Stimulated activated naive CD8-positive, alpha-beta T cell treated with anti-CD3 and anti-CD28 coated beads, Interleukin-15, amount 100 ng/mL, for 72 hours (primary cell): ENCODE data around the gene CETN2.
"Not testable (repeated sequence)": the region's sequence is repeated elsewhere in the genome, so short reads cannot be mapped to it uniquely, and the experiment has no call there.

Experiments used
- ATAC-seq: fragments of 150-1000 bp; cut with Tn5 transposase; 2 replicates; pipeline ENCODE4 v1.10.0; 2021; ENCODE audit warnings: mild to moderate bottlenecking, moderate library complexity
- DNase-seq, 2 donors: peaks; one replicate each; pipeline ENCODE4 v3.0.0; 2021 to 2022
- H3K27ac Mint-ChIP-seq, 2 donors: one replicate each; pipeline ENCODE4 v1.8.0; 2022; ENCODE audit warnings: mild to moderate bottlenecking in 2 of 2, mixed read lengths in 2 of 2, moderate library complexity in 2 of 2
- H3K27me3 Mint-ChIP-seq: one replicate; pipeline ENCODE4 v1.8.0; 2022; ENCODE audit warnings: mixed read lengths
- H3K4me1 Mint-ChIP-seq: one replicate; pipeline ENCODE4 v1.8.0; 2022; ENCODE audit warnings: mild to moderate bottlenecking, mixed read lengths
- H3K4me3 Mint-ChIP-seq, 2 donors: one replicate each; pipeline ENCODE4 v1.8.0; 2022; ENCODE audit warnings: mild to moderate bottlenecking in 2 of 2, mixed read lengths in 2 of 2, moderate library complexity in 1 of 2
- H3K9me3 Mint-ChIP-seq, 2 donors: one replicate each; pipeline ENCODE4 v1.8.0; 2022; ENCODE audit warnings: mixed read lengths in 2 of 2

The CETN2 gene

DNA sequence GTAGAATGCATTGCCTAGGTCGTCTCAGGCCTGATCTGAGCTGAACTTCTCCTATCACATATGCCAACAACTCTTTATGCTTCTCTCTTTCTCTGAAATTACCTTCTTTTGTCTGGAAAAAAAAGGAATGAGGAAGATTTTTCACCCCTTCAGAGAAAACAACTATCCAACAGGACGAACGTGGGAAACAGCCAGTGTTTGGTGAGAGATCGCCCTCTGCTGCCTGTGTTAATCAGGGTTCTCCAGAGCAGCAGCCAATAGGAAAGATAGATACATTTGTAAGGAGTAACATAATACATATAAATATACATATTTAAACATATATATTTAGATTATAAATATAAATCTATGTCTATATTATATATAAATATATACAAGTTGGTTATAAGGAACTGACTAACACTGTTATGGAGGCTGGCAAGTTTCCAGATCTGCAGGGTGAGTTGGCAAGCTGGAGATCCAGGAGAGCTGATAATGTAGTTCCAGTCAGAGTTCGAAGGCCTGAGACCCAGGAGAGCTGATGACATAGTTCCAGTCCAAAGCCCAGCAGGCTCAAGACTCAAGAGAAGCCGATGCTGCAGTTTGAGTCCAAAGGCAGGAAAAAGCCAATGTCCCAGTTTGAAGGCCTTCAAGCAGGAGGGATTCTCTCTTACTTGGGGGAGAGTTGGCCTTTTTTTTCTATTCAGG, 13.3 kb downstream of the CETN2 start:
- ATAC-seq (no peak), DNase-seq (no peak)
- H3K4me3 Mint-ChIP-seq: no peak overlapping the region
- no peak overlapping the region for H3K27ac Mint-ChIP-seq
- H3K27me3 Mint-ChIP-seq: peaks cover 8% of the 10 kb centered on the region
- peaks cover 6% of the 10 kb centered on the region for H3K4me1 Mint-ChIP-seq
- no peaks in the 10 kb centered on the region for H3K9me3 Mint-ChIP-seq

DNA sequence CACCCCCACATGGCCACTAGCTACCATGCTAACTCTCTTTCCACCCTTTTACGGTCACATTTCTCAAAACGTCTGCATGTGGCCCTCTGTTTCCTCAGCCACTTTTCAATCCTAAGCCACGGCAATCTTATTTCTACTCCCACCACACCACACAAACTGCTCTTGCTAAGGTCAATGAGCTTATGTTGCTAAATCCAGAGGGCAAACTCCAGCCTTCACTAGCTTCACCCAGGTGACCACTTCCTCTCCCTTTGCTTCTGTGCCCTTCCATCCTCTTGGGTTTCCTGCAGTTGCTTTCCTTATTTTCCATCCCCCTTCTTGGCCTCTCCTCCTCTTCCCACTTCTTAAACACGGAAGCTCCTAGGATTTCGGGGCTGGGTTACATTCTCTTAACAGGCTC, 16.5 kb downstream of the CETN2 start:
- H3K9me3 Mint-ChIP-seq: no peaks in the 10 kb centered on the region
- H3K4me3 Mint-ChIP-seq: no peak overlapping the region
- DNase-seq: no peak
- no peaks in the 10 kb centered on the region for H3K4me1 Mint-ChIP-seq
- H3K27me3 Mint-ChIP-seq: no peaks in the 10 kb centered on the region
- no peak for ATAC-seq
- H3K27ac Mint-ChIP-seq: no peak overlapping the region

DNA sequence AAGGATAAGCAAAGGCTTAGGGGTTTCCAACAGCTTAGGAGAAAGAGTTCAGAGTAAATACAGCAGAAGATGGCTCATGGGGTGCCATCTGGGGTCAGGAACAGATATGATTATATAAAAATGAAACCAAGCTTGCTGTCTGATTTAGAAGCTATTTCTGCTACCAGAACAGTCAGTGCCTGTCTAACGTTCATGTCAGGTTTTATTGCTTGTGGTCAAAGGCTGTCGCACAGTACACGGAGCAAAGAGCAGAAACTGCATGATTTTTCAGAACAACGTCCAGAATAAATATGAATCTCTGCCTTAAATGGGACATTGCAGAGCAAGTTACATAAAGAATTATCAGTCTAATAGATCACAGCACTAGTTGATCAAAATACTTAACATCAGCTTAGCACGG, 17.4 kb downstream of the CETN2 start:
- H3K27ac Mint-ChIP-seq: peak overlapping the region in 1 of 2 donors; percentile 22
- no peaks in the 10 kb centered on the region for H3K9me3 Mint-ChIP-seq
- ATAC-seq (no peak), DNase-seq (no peak)
- H3K27me3 Mint-ChIP-seq: no peaks in the 10 kb centered on the region
- H3K4me3 Mint-ChIP-seq: no peak overlapping the region
- H3K4me1 Mint-ChIP-seq: no peaks in the 10 kb centered on the region

DNA sequence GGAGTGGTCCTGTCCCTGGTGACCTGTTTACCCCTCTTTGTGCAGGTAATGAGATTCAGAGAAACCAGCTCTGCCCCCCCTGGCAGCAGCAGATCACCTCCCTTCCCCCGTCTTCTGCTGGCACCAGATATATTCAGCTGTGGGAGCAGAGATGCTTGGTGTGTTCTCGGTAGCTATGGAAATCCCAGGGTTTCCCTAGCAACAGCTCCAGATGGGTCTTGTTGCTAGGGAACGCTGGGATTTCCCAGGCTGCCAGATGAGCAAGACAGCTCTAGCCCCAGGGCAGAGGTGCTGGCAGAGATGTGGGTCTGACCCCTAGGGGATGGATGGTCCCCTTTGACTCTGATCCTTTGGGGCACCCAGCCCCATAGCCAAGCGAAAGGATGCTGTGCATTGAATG, 20.2 kb downstream of the CETN2 start:
- Mint-ChIP-seq H3K4me1 (no peaks in the 10 kb centered on the region), H3K9me3 (no peaks in the 10 kb centered on the region), H3K4me3 (no peak overlapping the region), H3K27ac (no peak overlapping the region), H3K27me3 (no peaks in the 10 kb centered on the region)
- ATAC-seq (no peak), DNase-seq (no peak)

DNA sequence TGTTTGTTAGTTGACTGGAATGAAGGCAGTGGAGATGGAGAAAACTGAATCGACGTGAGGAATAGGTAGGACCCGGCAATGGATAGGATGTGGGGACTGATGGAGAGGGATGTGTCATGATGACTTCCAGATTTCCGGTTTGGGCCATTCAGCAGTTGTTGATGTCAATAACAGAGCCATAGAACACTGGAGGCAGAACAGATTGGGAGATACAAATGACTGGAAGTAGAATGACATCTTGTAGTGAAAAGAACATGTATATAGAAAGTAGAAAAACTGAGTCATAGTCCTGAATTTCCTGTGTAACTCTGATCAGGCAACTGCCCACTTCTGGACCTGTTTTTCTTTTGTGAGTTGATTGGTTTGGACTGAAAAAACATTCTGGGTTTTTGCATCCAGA, 24.5 kb downstream of the CETN2 start:
- ATAC-seq: no peak
- DNase-seq: no peak
- H3K4me1 Mint-ChIP-seq: no peaks in the 10 kb centered on the region
- peaks cover 9% of the 10 kb centered on the region for H3K27me3 Mint-ChIP-seq
- no peaks in the 10 kb centered on the region for H3K9me3 Mint-ChIP-seq
- H3K4me3 Mint-ChIP-seq: no peak overlapping the region
- no peak overlapping the region for H3K27ac Mint-ChIP-seq

DNA sequence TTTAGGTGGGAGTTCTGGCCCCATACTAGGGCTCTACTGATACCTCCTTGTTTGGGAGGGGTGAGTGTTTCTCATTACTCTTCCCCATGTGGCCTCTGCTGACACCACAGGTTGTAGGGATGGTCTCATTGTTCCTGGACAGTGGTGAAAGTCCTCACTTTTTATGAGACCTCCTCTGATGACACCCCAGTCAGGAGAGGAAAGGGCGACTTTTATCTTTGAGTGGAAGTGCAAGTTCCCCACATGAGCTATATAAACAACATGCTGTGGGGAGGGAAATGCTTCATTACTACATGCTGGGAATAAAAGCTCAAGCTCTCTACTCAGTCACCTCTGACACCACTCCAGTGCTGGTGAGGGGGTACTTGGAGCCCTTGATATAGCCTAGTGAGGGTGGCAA, 31.6 kb downstream of the CETN2 start:
- H3K27me3 Mint-ChIP-seq: peaks cover 9% of the 10 kb centered on the region
- no peaks in the 10 kb centered on the region for H3K4me1 Mint-ChIP-seq
- H3K27ac Mint-ChIP-seq: no peak overlapping the region
- no peak overlapping the region for H3K4me3 Mint-ChIP-seq
- ATAC-seq (no peak), DNase-seq (no peak)
- no peaks in the 10 kb centered on the region for H3K9me3 Mint-ChIP-seq

DNA sequence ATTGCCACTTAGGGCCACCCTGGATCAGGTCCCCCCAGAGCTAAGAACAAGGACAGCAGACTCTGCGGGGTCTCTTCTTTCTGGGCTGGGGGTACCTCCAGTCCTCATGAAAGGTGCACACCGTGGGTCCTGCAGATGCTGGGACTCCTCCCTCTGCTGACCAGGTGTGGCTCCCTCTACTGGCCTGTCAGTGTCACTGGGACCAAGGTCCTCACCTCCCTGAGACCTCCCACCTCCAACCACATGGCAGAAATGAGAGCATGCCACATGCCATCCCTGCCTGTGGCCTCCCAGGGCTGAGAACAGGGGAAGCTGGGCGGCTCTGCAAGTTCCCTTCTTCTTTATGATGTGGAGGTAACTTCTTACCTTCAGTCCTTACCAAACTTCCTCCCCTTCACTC, 43.5 kb downstream of the CETN2 start:
- not testable (repeated sequence) for H3K27ac Mint-ChIP-seq, DNase-seq, H3K4me1 Mint-ChIP-seq, H3K9me3 Mint-ChIP-seq, H3K27me3 Mint-ChIP-seq, H3K4me3 Mint-ChIP-seq
- peak; percentile 69 for ATAC-seq
